ENCODE measurements around the gene PSMD12. TPM values are rescaled to one million over a fixed set of nuclear protein-coding genes. Genes with fewer than 3 reads are reported as not detected.
"Not testable (repeated sequence)": the region's sequence is repeated elsewhere in the genome, so short reads cannot be mapped to it uniquely, and the experiment has no call there.

PSMD12 gene
- polyA plus RNA-seq, 1 donor from 2014 or later, result 24.1 TPM

DNA sequence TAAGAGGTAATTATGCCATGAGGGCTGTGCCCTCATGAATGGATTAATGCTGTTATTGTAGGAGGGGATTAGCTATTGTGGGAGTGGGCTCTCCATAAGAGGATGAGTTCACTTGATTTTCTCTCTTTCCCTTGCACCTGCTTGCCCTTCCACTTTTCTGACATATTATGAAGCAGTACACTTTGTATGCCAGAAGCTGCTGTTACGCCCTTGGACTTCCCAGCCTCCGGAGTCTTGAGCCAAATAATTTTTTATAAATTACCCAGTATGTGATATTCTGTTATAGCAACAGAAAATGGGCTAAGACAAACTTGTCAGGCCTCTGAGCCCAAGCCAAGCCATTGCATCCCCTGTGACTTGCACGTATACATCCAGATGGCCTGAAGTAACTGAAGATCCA, 38.4 kb downstream of the PSMD12 start:
- Histone ChIP-seq H3K27ac (ENCODE audit: low read length) (no peak overlapping the region), H3F3A (ENCODE audit: insufficient read depth, low read length, poor library complexity, severe bottlenecking) (no peaks in the 10 kb centered on the region), H3K79me2 (replicated peaks; ENCODE audit: insufficient read depth, low read length) (no peaks in the 10 kb centered on the region), H3K9ac (ENCODE audit: low read length) (no peak overlapping the region), H3K4me3 (ENCODE audit: low read length) (no peak overlapping the region), H3K36me3 (ENCODE audit: insufficient read depth, low read length) (no peaks in the 10 kb centered on the region), H3K9me3 (ENCODE audit: low read length) (no peaks in the 10 kb centered on the region), H3K9me2 (ENCODE audit: insufficient read depth, low read length) (no peaks in the 10 kb centered on the region), H2AFZ (ENCODE audit: low read depth, low read length) (no peak overlapping the region), H3K4me2 (ENCODE audit: low read length) (no peak overlapping the region), H3K27me3 (ENCODE audit: insufficient read depth, low read depth, low read length) (no peaks in the 10 kb centered on the region), H4K20me1 (ENCODE audit: insufficient read depth) (no peaks in the 10 kb centered on the region)
- TF ChIP-seq, protein P1, sequence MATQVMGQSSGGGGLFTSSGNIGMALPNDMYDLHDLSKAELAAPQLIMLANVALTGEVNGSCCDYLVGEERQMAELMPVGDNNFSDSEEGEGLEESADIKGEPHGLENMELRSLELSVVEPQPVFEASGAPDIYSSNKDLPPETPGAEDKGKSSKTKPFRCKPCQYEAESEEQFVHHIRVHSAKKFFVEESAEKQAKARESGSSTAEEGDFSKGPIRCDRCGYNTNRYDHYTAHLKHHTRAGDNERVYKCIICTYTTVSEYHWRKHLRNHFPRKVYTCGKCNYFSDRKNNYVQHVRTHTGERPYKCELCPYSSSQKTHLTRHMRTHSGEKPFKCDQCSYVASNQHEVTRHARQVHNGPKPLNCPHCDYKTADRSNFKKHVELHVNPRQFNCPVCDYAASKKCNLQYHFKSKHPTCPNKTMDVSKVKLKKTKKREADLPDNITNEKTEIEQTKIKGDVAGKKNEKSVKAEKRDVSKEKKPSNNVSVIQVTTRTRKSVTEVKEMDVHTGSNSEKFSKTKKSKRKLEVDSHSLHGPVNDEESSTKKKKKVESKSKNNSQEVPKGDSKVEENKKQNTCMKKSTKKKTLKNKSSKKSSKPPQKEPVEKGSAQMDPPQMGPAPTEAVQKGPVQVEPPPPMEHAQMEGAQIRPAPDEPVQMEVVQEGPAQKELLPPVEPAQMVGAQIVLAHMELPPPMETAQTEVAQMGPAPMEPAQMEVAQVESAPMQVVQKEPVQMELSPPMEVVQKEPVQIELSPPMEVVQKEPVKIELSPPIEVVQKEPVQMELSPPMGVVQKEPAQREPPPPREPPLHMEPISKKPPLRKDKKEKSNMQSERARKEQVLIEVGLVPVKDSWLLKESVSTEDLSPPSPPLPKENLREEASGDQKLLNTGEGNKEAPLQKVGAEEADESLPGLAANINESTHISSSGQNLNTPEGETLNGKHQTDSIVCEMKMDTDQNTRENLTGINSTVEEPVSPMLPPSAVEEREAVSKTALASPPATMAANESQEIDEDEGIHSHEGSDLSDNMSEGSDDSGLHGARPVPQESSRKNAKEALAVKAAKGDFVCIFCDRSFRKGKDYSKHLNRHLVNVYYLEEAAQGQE (IDR thresholded peaks at IDR 0.05; ENCODE audit: borderline replicate concordance), result no peak
- TF ChIP-seq TAF1 (IDR thresholded peaks at IDR 0.05; ENCODE audit: low read depth) (no peak), POLR2AphosphoS5 (IDR thresholded peaks at IDR 0.05) (no peak), EZH2 (IDR thresholded peaks at IDR 0.05; ENCODE audit: borderline replicate concordance, insufficient read depth, low read length, poor library complexity, severe bottlenecking) (no peak), SMC3 (conservative IDR thresholded peaks at IDR 0.05; ENCODE audit: poor library complexity) (no peak), EP300 (conservative IDR thresholded peaks at IDR 0.05; ENCODE audit: poor library complexity, severe bottlenecking) (no peak), MXI1 (conservative IDR thresholded peaks at IDR 0.05; ENCODE audit: poor library complexity, severe bottlenecking) (no peak), RAD21 (conservative IDR thresholded peaks at IDR 0.05) (no peak)
- TF ChIP-seq, protein P2, sequence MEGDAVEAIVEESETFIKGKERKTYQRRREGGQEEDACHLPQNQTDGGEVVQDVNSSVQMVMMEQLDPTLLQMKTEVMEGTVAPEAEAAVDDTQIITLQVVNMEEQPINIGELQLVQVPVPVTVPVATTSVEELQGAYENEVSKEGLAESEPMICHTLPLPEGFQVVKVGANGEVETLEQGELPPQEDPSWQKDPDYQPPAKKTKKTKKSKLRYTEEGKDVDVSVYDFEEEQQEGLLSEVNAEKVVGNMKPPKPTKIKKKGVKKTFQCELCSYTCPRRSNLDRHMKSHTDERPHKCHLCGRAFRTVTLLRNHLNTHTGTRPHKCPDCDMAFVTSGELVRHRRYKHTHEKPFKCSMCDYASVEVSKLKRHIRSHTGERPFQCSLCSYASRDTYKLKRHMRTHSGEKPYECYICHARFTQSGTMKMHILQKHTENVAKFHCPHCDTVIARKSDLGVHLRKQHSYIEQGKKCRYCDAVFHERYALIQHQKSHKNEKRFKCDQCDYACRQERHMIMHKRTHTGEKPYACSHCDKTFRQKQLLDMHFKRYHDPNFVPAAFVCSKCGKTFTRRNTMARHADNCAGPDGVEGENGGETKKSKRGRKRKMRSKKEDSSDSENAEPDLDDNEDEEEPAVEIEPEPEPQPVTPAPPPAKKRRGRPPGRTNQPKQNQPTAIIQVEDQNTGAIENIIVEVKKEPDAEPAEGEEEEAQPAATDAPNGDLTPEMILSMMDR (IDR thresholded peaks at IDR 0.05; ENCODE audit: poor library complexity, severe bottlenecking), result no peak

DNA sequence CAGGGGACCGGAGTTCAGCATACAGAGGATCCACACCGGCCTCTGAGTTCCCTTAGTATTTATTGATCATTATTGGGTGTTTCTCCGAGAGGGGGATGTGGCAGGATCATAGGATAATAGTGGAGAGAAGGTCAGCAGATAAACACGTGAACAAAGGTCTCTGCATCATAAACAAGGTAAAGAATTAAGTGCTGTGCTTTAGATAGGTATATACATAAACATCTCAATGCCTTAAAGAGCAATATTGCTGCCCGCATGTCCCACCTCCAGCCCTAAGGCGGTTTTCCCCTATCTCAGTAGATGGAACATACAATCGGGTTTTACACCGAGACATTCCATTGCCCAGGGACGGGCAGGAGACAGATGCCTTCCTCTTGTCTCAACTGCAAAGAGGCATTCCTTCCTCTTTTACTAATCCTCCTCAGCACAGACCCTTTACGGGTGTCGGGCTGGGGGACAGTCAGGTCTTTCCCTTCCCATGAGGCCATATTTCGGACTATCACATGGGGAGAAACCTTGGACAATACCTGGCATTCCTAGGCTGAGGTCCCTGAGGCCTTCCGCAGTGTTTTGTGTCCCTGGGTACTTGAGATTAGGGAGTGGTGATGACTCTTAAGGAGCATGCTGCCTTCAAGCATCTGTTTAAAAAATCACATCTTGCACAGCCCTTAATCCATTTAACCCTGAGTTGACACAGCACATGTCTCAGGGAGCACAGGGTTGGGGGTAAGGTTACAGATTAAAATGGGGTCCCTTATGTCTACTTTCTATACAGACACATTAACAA, 39.2 kb downstream of the PSMD12 start:
- H3K9ac ChIP-seq (ENCODE audit: low read length); H3K9me3 ChIP-seq (ENCODE audit: low read length); H3K9me2 ChIP-seq (ENCODE audit: insufficient read depth, low read length); H3K4me2 ChIP-seq (ENCODE audit: low read length); H3K27ac ChIP-seq (ENCODE audit: low read length); H4K20me1 ChIP-seq (ENCODE audit: insufficient read depth); H2AFZ ChIP-seq (ENCODE audit: low read depth, low read length); H3K79me2 ChIP-seq (replicated peaks; ENCODE audit: insufficient read depth, low read length); H3K36me3 ChIP-seq (ENCODE audit: insufficient read depth, low read length); H3K27me3 ChIP-seq (ENCODE audit: insufficient read depth, low read depth, low read length); H3K4me3 ChIP-seq (ENCODE audit: low read length); H3F3A ChIP-seq (ENCODE audit: insufficient read depth, low read length, poor library complexity, severe bottlenecking): not testable (repeated sequence)

Data from neural cell (in vitro differentiated cells).